PC-3 (cell line): ENCODE data around the gene LDLR. TPM values are rescaled to one million over a fixed set of nuclear protein-coding genes. Genes with fewer than 3 reads are reported as not detected.
"Not testable (repeated sequence)": the region's sequence is repeated elsewhere in the genome, so short reads cannot be mapped to it uniquely, and the experiment has no call there.

Source experiments
- ATAC-seq: fragments of 200-7000 bp; cut with Tn5 transposase; 2 replicates; pipeline ENCODE4 v1.9.1; 2020; ENCODE audit warnings: mild to moderate bottlenecking, moderate library complexity
- BruUV-seq: library from RNA; stranded (reverse); fragments of 400-500 nt; replicated peaks from 2 replicates; lab custom pipeline; 2021; lab: Mats Ljungman, UMichigan
- CTCF ChIA-PET: fragments of 300-600 bp; sonication (Branson Sonifier 250); formaldehyde crosslinking; loops from one replicate; lab custom pipeline; 2022; ENCODE audit warnings: antibody characterized with exemption; lab: Charles Lee
- POLR2A ChIA-PET: fragments of 300-600 bp; sonication (Branson Sonifier 250); formaldehyde crosslinking; loops from one replicate; lab custom pipeline; 2022; ENCODE audit warnings: antibody characterized with exemption; ENCODE audit not compliant: unreplicated experiment; lab: Charles Lee
- DNase-seq: peaks from one replicate; pipeline ENCODE4 v3.0.0-alpha.2; 2015
- H2AFZ ChIP-seq: fragments of 300-600 bp; sonication (generic); 2 replicates; pipeline ENCODE4 v1.6.0; 2016; ENCODE audit warnings: antibody characterized with exemption, low read length
- H3F3A ChIP-seq: fragments of 300-600 bp; sonication (generic); one replicate; pipeline ENCODE4 v1.6.0; 2017; ENCODE audit warnings: antibody characterized with exemption, low read length, control low read depth, mild to moderate bottlenecking; ENCODE audit not compliant: unreplicated experiment
- H3K27ac ChIP-seq: fragments of 300-600 bp; sonication (generic); 2 replicates; pipeline ENCODE4 v1.5.1; 2016; ENCODE audit warnings: mild to moderate bottlenecking, low read length
- H3K27me3 ChIP-seq: fragments of 300-600 bp; sonication (generic); 2 replicates; pipeline ENCODE4 v1.6.1; 2016; ENCODE audit warnings: low read length, mixed read lengths
- H3K36me3 ChIP-seq: fragments of 300-600 bp; sonication (generic); 2 replicates; pipeline ENCODE4 v1.6.1; 2016; ENCODE audit warnings: low read depth, mixed run types, low read length, mixed read lengths
- H3K4me1 ChIP-seq: fragments of 300-600 bp; sonication (generic); 2 replicates; pipeline ENCODE4 v1.5.1; 2016; ENCODE audit warnings: low read length; ENCODE audit not compliant: insufficient read depth
- H3K4me2 ChIP-seq: fragments of 300-600 bp; sonication (generic); 2 replicates; pipeline ENCODE4 v1.6.0; 2016; ENCODE audit warnings: low read length
- H3K4me3 ChIP-seq: fragments of 300-600 bp; sonication (generic); 2 replicates; pipeline ENCODE4 v1.5.1; 2016; ENCODE audit warnings: mild to moderate bottlenecking, low read length, mixed read lengths
- H3K79me2 ChIP-seq: fragments of 300-600 bp; sonication (generic); 2 replicates; pipeline ENCODE4 v1.6.1; 2017; ENCODE audit warnings: low read length, mixed read lengths
- H3K9ac ChIP-seq: fragments of 300-600 bp; sonication (generic); 2 replicates; pipeline ENCODE4 v1.6.0; 2016; ENCODE audit warnings: mild to moderate bottlenecking, low read length
- H3K9me2 ChIP-seq: fragments of 300-600 bp; sonication (generic); replicated peaks from 2 replicates; pipeline ENCODE4 v1.6.1; 2016; ENCODE audit warnings: mixed run types, low read length, mixed read lengths
- H3K9me3 ChIP-seq: fragments of 300-600 bp; sonication (generic); 2 replicates; pipeline ENCODE4 v1.6.1; 2016; ENCODE audit warnings: low read length, mixed read lengths
- H4K20me1 ChIP-seq: fragments of 300-600 bp; sonication (generic); 2 replicates; pipeline ENCODE4 v1.6.1; 2016; ENCODE audit warnings: low read length, mixed read lengths
- EZH2 ChIP-seq: fragments of 300-600 bp; sonication (generic); IDR thresholded peaks from one replicate; pipeline ENCODE4 v1.6.1; 2017; ENCODE audit warnings: antibody characterized with exemption, mild to moderate bottlenecking, low read length; ENCODE audit not compliant: unreplicated experiment
- EZH2phosphoT487 ChIP-seq: fragments of 300-600 bp; sonication (generic); IDR thresholded peaks from 2 replicates; pipeline ENCODE4 v1.6.1; 2018; ENCODE audit warnings: mild to moderate bottlenecking, antibody characterized with exemption, low read length, borderline replicate concordance
- intact Hi-C: fragments of 100-400 bp; cut with micrococcal nuclease; formaldehyde crosslinking; loops from 2 replicates; pipeline ENCODE4 v1.9.0; 2023
- total RNA-seq: library from RNA; depleted of rRNA; stranded (reverse); fragments of >200 nt; gene quantifications from 2 replicates; pipeline ENCODE4 v1.2.3, GENCODE V29; 2014
- TF ChIP-seq, protein P1 (sequence below): fragments of 300-600 bp; sonication (generic); conservative IDR thresholded peaks from 2 replicates; pipeline ENCODE4 v1.5.1; 2017; ENCODE audit warnings: antibody characterized with exemption, low read depth, mild to moderate bottlenecking, low read length

The LDLR gene
- total RNA-seq, 1 experiment from 2014 or later, result 302 TPM

DNA sequence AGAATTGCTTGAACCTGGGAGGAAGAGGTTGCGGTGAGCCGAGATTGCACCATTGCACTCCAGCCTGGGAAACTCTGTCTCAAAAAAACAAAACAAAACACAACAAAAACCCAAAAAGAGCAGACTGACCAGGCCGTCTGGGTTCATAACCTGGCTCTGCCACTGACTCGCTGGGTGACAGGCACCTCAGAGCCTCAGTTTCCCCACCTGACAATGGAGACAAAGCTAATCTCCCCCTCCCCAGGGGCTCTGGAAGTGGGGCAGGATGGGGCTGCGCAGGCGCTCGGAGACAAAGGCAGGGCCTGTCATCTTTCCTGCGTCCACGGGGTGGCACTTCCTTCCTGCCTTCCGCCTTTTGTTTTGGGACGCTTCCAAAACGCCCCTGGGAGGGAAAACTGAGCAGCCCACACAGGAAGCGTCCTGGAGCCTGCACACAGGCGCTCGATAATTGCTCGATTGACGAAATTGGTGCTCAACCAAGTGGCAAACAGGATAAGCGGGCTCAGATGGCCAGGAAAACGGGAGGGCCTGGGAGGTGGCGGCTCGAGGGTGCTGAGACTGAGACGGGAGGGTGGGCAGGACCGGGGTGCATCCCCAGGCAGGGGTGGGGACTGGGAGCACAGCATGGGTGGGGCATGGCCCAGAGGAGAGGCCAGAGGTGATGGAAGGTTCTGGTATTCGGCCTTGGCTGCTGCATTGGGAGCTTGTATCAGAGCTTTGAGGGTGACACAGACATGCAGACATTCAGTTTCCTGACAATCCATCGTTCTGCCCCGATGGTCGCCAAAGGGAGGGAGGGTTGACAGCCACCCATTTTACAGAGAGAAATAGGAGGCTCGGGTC lies 48.5 kb downstream of the LDLR start:
- ATAC-seq, result peak; percentile 32
- Histone ChIP-seq H3K4me2 (peak overlapping the region; percentile 75), H3K27ac (peak overlapping the region; percentile 90), H3K9me2 (no peaks in the 10 kb centered on the region), H3K9ac (peak overlapping the region; percentile 35), H3F3A (peaks cover 11% of the 10 kb centered on the region), H3K9me3 (no peaks in the 10 kb centered on the region), H3K36me3 (peaks cover 5% of the 10 kb centered on the region), H3K79me2 (no peaks in the 10 kb centered on the region), H3K4me3 (peak overlapping the region; percentile 47), H4K20me1 (no peaks in the 10 kb centered on the region), H3K4me1 (peaks cover 43% of the 10 kb centered on the region), H3K27me3 (no peaks in the 10 kb centered on the region), H2AFZ (peak overlapping the region; percentile 55)
- TF ChIP-seq, protein P1, sequence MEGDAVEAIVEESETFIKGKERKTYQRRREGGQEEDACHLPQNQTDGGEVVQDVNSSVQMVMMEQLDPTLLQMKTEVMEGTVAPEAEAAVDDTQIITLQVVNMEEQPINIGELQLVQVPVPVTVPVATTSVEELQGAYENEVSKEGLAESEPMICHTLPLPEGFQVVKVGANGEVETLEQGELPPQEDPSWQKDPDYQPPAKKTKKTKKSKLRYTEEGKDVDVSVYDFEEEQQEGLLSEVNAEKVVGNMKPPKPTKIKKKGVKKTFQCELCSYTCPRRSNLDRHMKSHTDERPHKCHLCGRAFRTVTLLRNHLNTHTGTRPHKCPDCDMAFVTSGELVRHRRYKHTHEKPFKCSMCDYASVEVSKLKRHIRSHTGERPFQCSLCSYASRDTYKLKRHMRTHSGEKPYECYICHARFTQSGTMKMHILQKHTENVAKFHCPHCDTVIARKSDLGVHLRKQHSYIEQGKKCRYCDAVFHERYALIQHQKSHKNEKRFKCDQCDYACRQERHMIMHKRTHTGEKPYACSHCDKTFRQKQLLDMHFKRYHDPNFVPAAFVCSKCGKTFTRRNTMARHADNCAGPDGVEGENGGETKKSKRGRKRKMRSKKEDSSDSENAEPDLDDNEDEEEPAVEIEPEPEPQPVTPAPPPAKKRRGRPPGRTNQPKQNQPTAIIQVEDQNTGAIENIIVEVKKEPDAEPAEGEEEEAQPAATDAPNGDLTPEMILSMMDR, result peak; percentile 96
- no peak for TF ChIP-seq EZH2phosphoT487
- ChIA-PET CTCF (interaction anchor here (0.6 to 1.9 kb wide), 5 partner anchors 12 to 90 kb away, joined by 3 to 22 read pairs (median 6); no protein-coding TSS in a partner anchor), POLR2A (interaction anchor here (0.5 kb wide), 1 partner anchor 22 kb away, joined by 5 read pairs; no protein-coding TSS in a partner anchor)
- intact Hi-C loops, result loop anchor here (1.0 kb wide), 3 partner anchors 31 to 66 kb away; partner anchors contain the start of gene KANK2
- no TSS peak for BruUV-seq
- peak; percentile 99 for DNase-seq

DNA sequence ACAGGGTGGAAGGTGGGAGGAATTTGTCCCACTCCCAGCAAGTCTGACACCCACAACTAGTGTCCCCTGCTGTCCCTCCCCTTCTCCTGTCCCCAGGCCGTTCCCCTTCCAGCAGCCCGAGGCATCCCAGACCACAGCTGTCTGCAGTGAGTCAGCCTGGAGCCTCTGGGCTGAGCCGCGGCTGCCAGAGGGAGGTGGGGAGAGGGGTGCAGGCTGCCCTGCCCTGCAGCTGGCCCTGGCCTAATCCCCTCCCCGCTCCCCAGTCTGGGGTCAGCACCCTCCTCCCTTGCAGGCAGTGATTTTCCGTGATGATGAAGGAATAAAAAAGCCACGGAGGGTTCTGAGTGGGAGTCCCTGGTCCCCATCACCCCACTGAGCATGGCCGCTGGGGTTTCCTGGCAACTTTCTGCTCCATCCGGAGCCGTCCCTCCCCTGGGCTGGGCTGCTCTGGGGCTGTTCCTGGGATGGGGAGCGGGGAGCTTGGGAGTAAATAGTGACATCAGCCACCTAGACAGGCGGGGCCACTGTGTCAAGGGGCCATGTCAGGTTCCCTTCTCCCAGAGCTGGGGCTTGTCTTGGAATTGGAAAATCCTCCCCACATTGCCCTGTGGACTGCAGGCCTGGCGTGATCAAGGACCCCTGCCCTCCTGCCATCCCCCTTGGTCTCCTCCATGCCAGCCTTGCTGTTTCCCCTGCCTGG lies 49.5 kb downstream of the LDLR start:
- H3F3A ChIP-seq, result peaks cover 11% of the 10 kb centered on the region
- no peaks in the 10 kb centered on the region for H4K20me1 ChIP-seq
- H3K27me3 ChIP-seq, result no peaks in the 10 kb centered on the region
- CTCF ChIA-PET, result interaction anchor here (0.6 to 1.9 kb wide), 6 partner anchors 14 to 89 kb away, joined by 3 to 22 read pairs (median 6); partner anchors contain the start of gene KANK2
- intact Hi-C loops, result loop anchor here (1.0 kb wide), 4 partner anchors 17 to 65 kb away; partner anchors contain the start of genes KANK2 and SPC24
- H3K9me3 ChIP-seq, result no peaks in the 10 kb centered on the region
- no peaks in the 10 kb centered on the region for H3K79me2 ChIP-seq
- H3K36me3 ChIP-seq, result no peaks in the 10 kb centered on the region
- peaks cover 53% of the 10 kb centered on the region for H3K4me1 ChIP-seq
- H3K4me3 ChIP-seq, result peak overlapping the region; percentile 33; the same call in 1 of the 2 replicates
- peak overlapping the region; percentile 90 for H3K27ac ChIP-seq
- H3K9me2 ChIP-seq, result no peaks in the 10 kb centered on the region
- BruUV-seq, result no TSS peak
- POLR2A ChIA-PET, result interaction anchor here (0.5 kb wide), 2 partner anchors 21 to 212 kb away, joined by 5 to 24 read pairs; no protein-coding TSS in a partner anchor
- peak overlapping the region; percentile 75 for H3K4me2 ChIP-seq
- peak overlapping the region; percentile 63 for H3K9ac ChIP-seq
- no peak overlapping the region for H2AFZ ChIP-seq
- DNase-seq, result peak; percentile 89
- TF ChIP-seq, protein P1, result no peak
- TF ChIP-seq EZH2 (no peak), EZH2phosphoT487 (no peak)
- peak; percentile 57 for ATAC-seq

DNA sequence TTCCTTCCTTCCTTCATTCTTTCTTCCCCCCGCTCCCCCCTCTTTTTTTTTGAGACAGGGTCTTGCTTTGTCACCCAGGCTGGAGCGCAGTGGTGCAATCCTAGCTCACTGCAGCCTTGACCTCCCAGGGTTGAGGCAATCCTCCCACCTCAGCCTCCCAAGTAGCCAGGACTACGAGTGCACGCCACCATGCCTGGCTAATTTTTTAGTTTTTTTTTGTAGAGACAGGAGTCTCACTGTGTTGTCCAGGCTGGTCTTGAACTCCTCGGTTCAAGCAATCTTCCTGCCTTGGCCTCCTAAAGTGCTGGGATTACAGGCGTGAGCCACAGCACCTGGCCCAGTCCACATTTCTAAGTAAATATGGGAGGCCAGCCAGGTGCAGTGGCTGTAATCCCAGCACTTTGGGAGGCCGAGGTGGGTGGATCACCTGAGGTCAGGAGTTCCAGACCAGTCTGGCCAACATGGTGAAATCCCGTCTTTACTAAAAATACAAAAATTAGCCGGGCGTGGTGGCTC lies 50.8 kb downstream of the LDLR start:
- H4K20me1 ChIP-seq, BruUV-seq, POLR2A ChIA-PET, H3K9me2 ChIP-seq, intact Hi-C loops, H3K36me3 ChIP-seq, CTCF ChIA-PET, H2AFZ ChIP-seq, ATAC-seq, DNase-seq, H3K9me3 ChIP-seq, H3K79me2 ChIP-seq, H3K27me3 ChIP-seq, H3K4me3 ChIP-seq: not testable (repeated sequence)
- Histone ChIP-seq H3K9ac (peak overlapping the region; percentile 63), H3K27ac (peak overlapping the region; percentile 90), H3F3A (peaks cover 14% of the 10 kb centered on the region), H3K4me1 (peaks cover 58% of the 10 kb centered on the region), H3K4me2 (peak overlapping the region; percentile 75)
